GM23248 (cell line): Measurements from ENCODE around the gene C1orf115. TPM values are rescaled to one million over a fixed set of nuclear protein-coding genes. Genes with fewer than 3 reads are reported as not detected.

ENCODE experiments used
- DNase-seq: peaks from one replicate; pipeline ENCODE4 v3.0.0-alpha.2; 2015
- H2AFZ ChIP-seq: fragments of 200-600 bp; sonication (generic); 2 replicates; pipeline ENCODE4 v1.6.1; 2016; ENCODE audit warnings: antibody characterized with exemption
- H3F3A ChIP-seq: fragments of 200-600 bp; sonication (generic); 2 replicates; pipeline ENCODE4 v1.6.1; 2016; ENCODE audit warnings: mild to moderate bottlenecking, antibody characterized with exemption, mixed run types; ENCODE audit not compliant: insufficient read depth
- H3K27ac ChIP-seq: fragments of 200-600 bp; sonication (generic); 2 replicates; pipeline ENCODE4 v1.5.1; 2016; ENCODE audit warnings: mild to moderate bottlenecking
- H3K27me3 ChIP-seq: fragments of 200-600 bp; sonication (generic); replicated peaks from 2 replicates; pipeline ENCODE4 v1.6.1; 2016; ENCODE audit warnings: mild to moderate bottlenecking; ENCODE audit not compliant: insufficient read depth
- H3K36me3 ChIP-seq: fragments of 200-600 bp; sonication (generic); 2 replicates; pipeline ENCODE4 v1.6.1; 2016; ENCODE audit warnings: low read depth, mild to moderate bottlenecking
- H3K4me1 ChIP-seq: fragments of 200-600 bp; sonication (generic); 2 replicates; pipeline ENCODE4 v1.6.1; 2016; ENCODE audit warnings: mild to moderate bottlenecking; ENCODE audit not compliant: insufficient read depth
- H3K4me2 ChIP-seq: fragments of 200-600 bp; sonication (generic); one replicate; pipeline ENCODE4 v1.6.1; 2016; ENCODE audit warnings: mild to moderate bottlenecking; ENCODE audit not compliant: unreplicated experiment
- H3K4me3 ChIP-seq: fragments of 200-600 bp; sonication (generic); 2 replicates; pipeline ENCODE4 v1.5.1; 2016; ENCODE audit warnings: mild to moderate bottlenecking
- H3K79me2 ChIP-seq: fragments of 200-600 bp; sonication (generic); 2 replicates; pipeline ENCODE4 v1.6.1; 2016; ENCODE audit warnings: mild to moderate bottlenecking; ENCODE audit not compliant: insufficient read depth
- H3K9ac ChIP-seq: fragments of 200-600 bp; sonication (generic); 2 replicates; pipeline ENCODE4 v1.6.1; 2016; ENCODE audit warnings: mild to moderate bottlenecking
- H3K9me2 ChIP-seq: fragments of 200-600 bp; sonication (generic); 2 replicates; pipeline ENCODE4 v1.6.1; 2016; ENCODE audit warnings: mixed run types, mild to moderate bottlenecking, moderate library complexity; ENCODE audit not compliant: insufficient read depth
- H3K9me3 ChIP-seq: fragments of 200-600 bp; sonication (generic); one replicate; pipeline ENCODE4 v1.6.1; 2017; ENCODE audit warnings: low read depth
- H4K20me1 ChIP-seq: fragments of 200-600 bp; sonication (generic); 2 replicates; pipeline ENCODE4 v1.6.0; 2016; ENCODE audit not compliant: insufficient read depth
- EZH2 ChIP-seq: fragments of 200-600 bp; sonication (generic); IDR thresholded peaks from 2 replicates; pipeline ENCODE4 v1.6.1; 2018; ENCODE audit warnings: antibody characterized with exemption, mild to moderate bottlenecking; ENCODE audit not compliant: insufficient read depth, poor library complexity, severe bottlenecking
- EZH2phosphoT487 ChIP-seq: fragments of 200-600 bp; sonication (generic); IDR thresholded peaks from 2 replicates; pipeline ENCODE4 v1.6.1; 2018; ENCODE audit warnings: antibody characterized with exemption, moderate library complexity, mild to moderate bottlenecking, low read depth; ENCODE audit not compliant: insufficient read depth
- WGBS, 2 experiments: methylation state at CpG; one replicate each; pipeline ENCODE4 v1.1.6; 2015 to 2017; ENCODE audit warnings: low lambda C conversion rate in 2 of 2, low coverage in 1 of 2; ENCODE audit errors: missing lambda C conversion rate in 2 of 2; 5-methylcytosine and 5-hydroxymethylcytosine counted together
- in situ Hi-C: fragments of 300-500 bp; cut with MboI; formaldehyde crosslinking; loops from 2 replicates; pipeline ENCODE4 v1.15.0; 2020
- polyA plus RNA-seq: library from polyadenylated mRNA; unstranded; fragments of >200 nt; fragmentation: Nextera tagmentation; extraction: Ambion mirVana; gene quantifications from 2 replicates; pipeline ENCODE4 v1.2.1, GENCODE V29; 2016
- total RNA-seq: library from RNA; depleted of rRNA; stranded (reverse); fragments of >200 nt; shearing (Covaris generic); gene quantifications from 2 replicates; pipeline ENCODE4 v1.2.3, GENCODE V29; 2014

C1orf115 gene
- total and polyA plus RNA-seq, 2 experiments from 2014 or later = 0.76 to 0.83 TPM

DNA sequence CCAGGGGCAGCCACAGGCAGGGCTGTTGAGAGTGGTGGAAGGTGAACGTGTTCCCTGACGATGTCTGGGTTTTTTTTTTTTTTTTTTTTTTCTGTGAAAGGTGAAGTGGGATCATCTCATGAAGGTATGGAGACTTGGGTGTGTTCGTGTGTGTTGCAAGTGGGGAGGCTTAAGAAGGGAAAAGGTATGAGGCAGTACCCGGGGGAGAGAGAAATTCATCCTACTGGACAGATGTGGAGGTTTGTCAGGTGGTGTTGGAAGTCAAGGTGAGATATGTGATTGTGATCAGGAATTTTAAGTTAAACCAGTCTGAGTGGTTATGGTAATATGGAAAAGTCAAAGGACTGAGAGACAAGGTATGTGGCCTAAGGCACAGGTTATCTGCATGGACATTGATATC is 5.3 kb downstream of the C1orf115 start:
- Histone ChIP-seq H3K27me3 (peaks cover 30% of the 10 kb centered on the region), H3K27ac (no peak overlapping the region), H3K9ac (no peak overlapping the region), H3K4me1 (no peaks in the 10 kb centered on the region), H3K4me2 (no peak overlapping the region), H3K79me2 (no peaks in the 10 kb centered on the region), H3K9me3 (no peaks in the 10 kb centered on the region), H3K9me2 (no peaks in the 10 kb centered on the region), H3F3A (no peaks in the 10 kb centered on the region), H3K36me3 (no peaks in the 10 kb centered on the region), H4K20me1 (no peaks in the 10 kb centered on the region), H3K4me3 (no peak overlapping the region), H2AFZ (no peak overlapping the region)
- no peak for TF ChIP-seq EZH2
- no peak for TF ChIP-seq EZH2phosphoT487
- 55 to 58% methylated on average over 4 of the region's 4 CpGs for WGBS, 2 experiments
- in situ Hi-C loops = no loop called here
- no peak for DNase-seq

GRCh38 chr1:220696226-220696862 is 6.2 kb downstream of the C1orf115 start:
- H3K27ac ChIP-seq = no peak overlapping the region
- no peak overlapping the region for H3K9ac ChIP-seq

DNA sequence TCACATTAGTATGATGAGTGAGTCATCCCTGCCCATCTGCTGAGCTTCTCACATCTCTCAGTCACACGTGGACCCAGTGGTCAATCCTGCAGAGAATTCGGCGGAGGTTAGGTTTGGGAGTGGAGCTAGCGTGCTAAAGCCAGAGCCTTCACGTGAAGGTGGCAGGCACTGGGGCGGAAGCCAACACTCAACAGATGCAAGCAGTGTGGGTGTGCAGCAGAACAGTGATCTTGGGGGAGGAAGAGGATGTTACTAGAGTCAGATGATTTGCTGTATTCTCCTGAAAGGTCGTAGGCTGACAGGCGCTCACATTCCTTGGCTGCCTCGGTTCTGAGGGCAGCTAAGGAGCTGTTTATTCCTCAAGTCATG is 6.7 kb downstream of the C1orf115 start:
- in situ Hi-C loops = no loop called here
- TF ChIP-seq EZH2phosphoT487 = no peak
- no peak overlapping the region for H3K27ac ChIP-seq
- no peak overlapping the region for H3K9ac ChIP-seq
- H3K36me3 ChIP-seq = no peaks in the 10 kb centered on the region
- H2AFZ ChIP-seq = no peak overlapping the region
- H3K79me2 ChIP-seq = no peaks in the 10 kb centered on the region
- no peaks in the 10 kb centered on the region for H3F3A ChIP-seq
- H3K4me1 ChIP-seq = no peaks in the 10 kb centered on the region
- no peaks in the 10 kb centered on the region for H3K9me2 ChIP-seq
- H3K4me2 ChIP-seq = no peak overlapping the region
- H3K9me3 ChIP-seq = no peaks in the 10 kb centered on the region
- WGBS, 2 experiments = 56 to 61% methylated on average over 9 of the region's 9 CpGs
- peaks cover 21% of the 10 kb centered on the region for H3K27me3 ChIP-seq
- no peaks in the 10 kb centered on the region for H4K20me1 ChIP-seq
- no peak overlapping the region for H3K4me3 ChIP-seq
- DNase-seq = peak; percentile 46

More at GRCh38 chr1:220696226-220696862, 6.2 kb downstream of the C1orf115 start:
- WGBS, 2 experiments = 90 to 94% methylated on average over 16 of the region's 16 CpGs
- no peaks in the 10 kb centered on the region for H3K9me2 ChIP-seq
- H3F3A ChIP-seq = no peaks in the 10 kb centered on the region
- no peak overlapping the region for H3K4me3 ChIP-seq
- H3K27me3 ChIP-seq = peaks cover 22% of the 10 kb centered on the region
- no peaks in the 10 kb centered on the region for H3K9me3 ChIP-seq
- DNase-seq = no peak
- no peak overlapping the region for H2AFZ ChIP-seq
- H4K20me1 ChIP-seq = no peaks in the 10 kb centered on the region
- no peak for TF ChIP-seq EZH2
- TF ChIP-seq EZH2phosphoT487 = no peak
- no peaks in the 10 kb centered on the region for H3K79me2 ChIP-seq
- no peaks in the 10 kb centered on the region for H3K36me3 ChIP-seq
- in situ Hi-C loops = no loop called here
- no peaks in the 10 kb centered on the region for H3K4me1 ChIP-seq
- H3K4me2 ChIP-seq = no peak overlapping the region

DNA sequence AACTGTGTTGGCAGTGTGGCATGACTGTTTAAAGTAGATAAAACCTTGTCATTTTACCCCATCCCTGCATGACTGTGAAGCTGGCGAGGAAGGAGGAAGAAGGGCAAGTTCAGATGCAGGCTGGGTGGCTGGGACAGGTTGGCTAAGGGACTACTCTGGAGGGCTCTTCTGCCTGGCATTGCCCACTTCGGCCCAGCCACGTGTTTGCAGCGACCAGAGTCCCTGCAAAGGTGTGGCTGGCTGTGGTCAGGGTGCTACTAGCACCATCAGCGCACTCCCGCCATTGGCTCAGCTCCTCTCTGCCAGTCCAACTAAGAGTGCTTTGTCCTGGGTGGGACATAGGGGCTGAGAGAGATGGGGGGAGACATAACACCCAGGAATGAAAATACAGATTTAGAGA is 7.2 kb downstream of the C1orf115 start:
- no peak overlapping the region for H3K9ac ChIP-seq
- no peaks in the 10 kb centered on the region for H3K36me3 ChIP-seq
- in situ Hi-C loops = no loop called here
- WGBS, 2 experiments = 77 to 79% methylated on average over 6 of the region's 6 CpGs
- H3K27me3 ChIP-seq = peaks cover 16% of the 10 kb centered on the region
- H3K4me1 ChIP-seq = no peaks in the 10 kb centered on the region
- TF ChIP-seq EZH2phosphoT487 = no peak
- TF ChIP-seq EZH2 = no peak
- H3K4me2 ChIP-seq = no peak overlapping the region
- no peak overlapping the region for H2AFZ ChIP-seq
- H3K79me2 ChIP-seq = no peaks in the 10 kb centered on the region
- H3K4me3 ChIP-seq = no peak overlapping the region
- DNase-seq = no peak
- H4K20me1 ChIP-seq = no peaks in the 10 kb centered on the region
- H3K9me2 ChIP-seq = no peaks in the 10 kb centered on the region
- no peaks in the 10 kb centered on the region for H3F3A ChIP-seq
- H3K27ac ChIP-seq = no peak overlapping the region
- no peaks in the 10 kb centered on the region for H3K9me3 ChIP-seq

DNA sequence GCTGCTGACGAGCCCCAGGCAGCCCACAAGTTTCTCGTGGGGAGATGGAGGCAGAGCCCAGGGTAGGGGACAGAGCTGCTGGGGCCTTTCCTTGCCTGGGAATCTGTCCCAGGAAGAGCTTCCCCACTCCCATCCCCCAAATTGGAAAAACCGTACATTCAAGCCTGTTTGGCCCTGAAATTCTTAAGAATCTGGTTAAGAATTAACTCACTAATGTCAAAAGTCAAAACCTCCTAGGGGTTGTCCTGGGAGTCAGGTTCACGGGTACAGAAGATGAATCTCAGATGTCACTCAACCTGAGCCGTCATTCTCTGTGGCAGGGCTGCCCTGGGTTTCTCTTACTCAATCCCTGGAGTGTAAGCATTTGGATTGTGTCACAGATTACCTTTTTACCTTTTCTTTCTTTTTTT is 8.4 kb downstream of the C1orf115 start:
- Histone ChIP-seq H3K9me3 (no peaks in the 10 kb centered on the region), H3K9ac (no peak overlapping the region), H3K27ac (no peak overlapping the region), H3K4me3 (no peak overlapping the region), H3K4me1 (no peaks in the 10 kb centered on the region), H2AFZ (no peak overlapping the region), H3K27me3 (peaks cover 10% of the 10 kb centered on the region; the same call in 1 of the 2 replicates), H3K79me2 (no peaks in the 10 kb centered on the region), H3K9me2 (no peaks in the 10 kb centered on the region), H4K20me1 (no peaks in the 10 kb centered on the region), H3K36me3 (no peaks in the 10 kb centered on the region), H3F3A (no peaks in the 10 kb centered on the region), H3K4me2 (no peak overlapping the region)
- no peak for DNase-seq
- in situ Hi-C loops = no loop called here
- no peak for TF ChIP-seq EZH2
- TF ChIP-seq EZH2phosphoT487 = no peak
- WGBS, 2 experiments = 26 to 34% methylated on average over 5 of the region's 5 CpGs
